GM11168 (cell line): ENCODE results near the gene CLN3.
"Not testable (repeated sequence)": the region's sequence is repeated elsewhere in the genome, so short reads cannot be mapped to it uniquely, and the experiment has no call there.

ENCODE experiments used
- in situ Hi-C: fragments of 300-500 bp; cut with MboI; formaldehyde crosslinking; loops from one replicate; pipeline ENCODE4 v1.12.0; 2022; ENCODE audit warnings: low sequenced_read_pairs; ENCODE audit not compliant: unreplicated experiment

The CLN3 gene

DNA sequence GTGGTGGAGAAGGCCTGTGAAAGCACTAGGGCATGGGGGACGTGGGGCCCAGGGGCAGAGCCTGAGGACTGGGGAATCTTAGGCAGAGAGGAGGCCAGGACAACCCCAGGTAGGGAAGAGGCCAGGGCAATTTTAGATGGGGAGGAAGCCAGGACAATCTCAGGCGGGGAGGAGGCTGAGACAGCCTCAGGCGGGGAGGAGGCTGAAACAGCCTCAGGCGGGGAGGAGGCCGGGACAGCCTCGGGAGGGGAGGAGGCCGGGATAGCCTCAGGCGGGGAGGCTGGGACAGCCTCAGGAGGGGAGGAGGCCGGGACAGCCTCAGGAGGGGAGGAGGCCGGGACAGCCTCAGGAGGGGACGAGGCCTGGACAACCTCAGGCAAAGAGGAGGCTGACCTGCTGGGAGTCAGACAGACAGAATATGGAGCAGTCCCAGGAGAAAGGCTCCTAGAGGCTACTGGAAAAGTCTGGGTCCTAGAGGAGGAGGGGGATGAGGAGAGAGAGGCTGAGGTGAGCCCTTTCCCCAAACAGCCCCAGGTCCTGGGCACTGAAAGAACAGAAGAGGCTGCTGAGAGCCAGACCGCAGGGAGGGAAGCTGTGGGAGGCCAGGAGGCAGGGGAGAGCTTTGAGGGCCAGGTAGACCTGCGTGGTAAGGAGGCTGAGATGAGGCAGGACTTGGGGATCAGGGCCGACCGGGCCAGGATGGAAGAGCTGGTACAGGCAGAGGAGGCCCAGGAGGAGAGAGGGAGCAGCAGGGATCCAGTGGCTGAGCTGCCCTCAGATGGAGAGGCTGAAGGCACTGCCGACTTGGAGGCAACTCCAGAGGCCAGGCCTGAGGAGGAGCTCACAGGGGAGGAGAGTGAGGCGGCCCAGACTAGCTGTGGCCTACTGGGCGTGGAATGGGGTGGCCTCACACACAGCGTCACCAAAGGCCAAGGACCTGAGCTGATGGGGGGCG is 4.2 kb upstream of the CLN3 start:
- in situ Hi-C loops, result no loop called here

- in situ Hi-C loops, result no loop called here
Observed at GRCh38 chr16:28495098-28495793, 3.4 kb upstream of the CLN3 start.

GRCh38 chr16:28494121-28494851 is 2.4 kb upstream of the CLN3 start, which contains the start of gene APOBR:
Gene APOBR (plus strand): TSS chr16:28494643. CDS start chr16:28494682, 39 bp downstream.
- in situ Hi-C loops, result no loop called here

- in situ Hi-C loops, result no loop called here
Observed at GRCh38 chr16:28492511-28492910, 637 bp upstream of the CLN3 start.

GRCh38 chr16:28491230-28491969 is 474 bp downstream of the CLN3 start:
- in situ Hi-C loops, result no loop called here

- in situ Hi-C loops, result no loop called here
Observed at GRCh38 chr16:28486266-28486665, 5.6 kb downstream of the CLN3 start.

DNA sequence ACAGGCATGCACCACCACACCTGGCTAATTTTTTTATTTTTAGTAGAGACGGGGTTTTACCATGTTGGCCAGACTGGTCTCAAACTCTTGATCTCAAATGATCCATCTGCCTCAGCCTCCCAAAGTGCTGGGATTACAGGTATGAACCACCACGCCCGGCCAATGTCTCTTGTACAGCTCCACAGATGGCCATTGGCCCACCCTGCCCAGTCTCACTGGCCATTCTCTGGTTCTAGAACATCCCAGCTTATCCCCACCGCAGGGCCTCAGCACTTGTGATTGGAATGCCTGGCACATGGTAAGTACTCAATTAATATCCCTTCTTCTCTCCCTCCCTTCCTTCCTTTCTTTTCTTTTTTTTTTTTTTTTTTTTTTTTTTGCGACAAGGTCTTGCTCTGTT is 8.5 kb downstream of the CLN3 start:
- in situ Hi-C loops, result not testable (repeated sequence)

DNA sequence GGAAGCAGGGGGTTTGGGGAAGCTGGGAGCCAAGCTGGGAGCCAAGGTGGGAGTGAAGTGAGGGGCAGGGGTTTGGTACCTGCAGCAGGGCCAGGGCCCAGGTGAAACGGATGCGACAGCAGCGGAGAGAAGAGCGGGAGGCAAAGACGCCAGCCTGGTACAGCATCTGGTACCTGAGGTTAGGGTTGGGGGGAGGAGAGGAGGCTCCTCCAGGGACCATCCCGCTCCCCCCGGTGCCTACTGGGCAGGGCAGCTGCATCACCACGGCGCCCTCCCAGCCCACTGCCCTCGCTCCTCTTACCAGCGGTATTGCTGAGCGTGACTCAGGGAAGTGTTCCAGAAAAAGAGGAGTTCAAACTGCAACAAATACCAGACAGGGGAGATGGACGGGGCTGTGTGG is 9.8 kb downstream of the CLN3 start:
- in situ Hi-C loops, result no loop called here

DNA sequence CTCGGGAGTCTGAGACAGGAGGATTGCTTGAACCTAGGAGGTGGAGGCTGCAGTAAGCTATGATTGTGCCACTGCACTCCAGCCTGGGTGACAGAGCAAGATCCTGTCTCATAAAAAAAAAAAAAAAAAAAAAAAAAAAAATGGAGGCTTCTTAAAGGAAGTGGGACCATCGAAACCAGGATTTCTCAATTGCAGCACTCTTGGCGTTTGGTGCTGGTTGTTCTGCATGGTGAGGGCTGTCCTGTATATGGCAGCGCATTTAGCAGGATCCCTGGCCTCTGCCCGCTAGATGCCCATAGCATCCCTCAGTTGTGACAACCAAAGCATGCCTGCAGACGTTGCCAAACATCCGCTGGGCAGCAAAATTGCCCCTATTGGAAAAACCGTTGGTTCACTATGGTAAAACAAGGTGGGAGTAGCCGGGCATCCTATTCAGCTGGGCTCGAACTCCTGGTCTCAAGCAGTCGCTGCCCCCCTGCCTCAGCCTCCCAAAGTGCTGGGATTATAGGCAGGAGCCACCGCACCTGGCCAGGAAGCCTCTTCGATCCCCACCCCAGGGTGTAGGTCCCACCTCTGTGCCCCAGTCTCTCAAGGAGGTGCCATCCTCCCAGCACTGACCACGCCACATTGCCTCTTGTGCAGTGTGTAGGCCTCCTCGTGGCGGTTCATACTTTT is 13.2 kb downstream of the CLN3 start:
- in situ Hi-C loops, result no loop called here

- in situ Hi-C loops, result no loop called here
Observed at GRCh38 chr16:28477311-28477920, 14.5 kb downstream of the CLN3 start.

- in situ Hi-C loops, result no loop called here
Observed at GRCh38 chr16:28475221-28475620, 16.7 kb downstream of the CLN3 start.

GRCh38 chr16:28473714-28474265 is 18.1 kb downstream of the CLN3 start:
- in situ Hi-C loops, result no loop called here

GRCh38 chr16:28447081-28447480 is 44.8 kb downstream of the CLN3 start:
- in situ Hi-C loops, result not testable (repeated sequence)

- in situ Hi-C loops, result not testable (repeated sequence)
Observed at GRCh38 chr16:28446388-28446787, 45.5 kb downstream of the CLN3 start.

GRCh38 chr16:28443943-28444342 is 47.9 kb downstream of the CLN3 start:
- in situ Hi-C loops, result not testable (repeated sequence)

- in situ Hi-C loops, result not testable (repeated sequence)
Observed at GRCh38 chr16:28438899-28439298, 53.0 kb downstream of the CLN3 start.

- in situ Hi-C loops, result not testable (repeated sequence)
Observed at GRCh38 chr16:28435340-28435739, 56.5 kb downstream of the CLN3 start.
